Uterus (tissue), 2 donors: ENCODE results near the gene MTMR10.

Experiments
- CTCF ChIP-seq, 4 experiments: fragments of 200-600 bp in 2 of 4; fragments of 450-650 bp in 2 of 4; sonication (generic) in 2 of 4; IDR thresholded peaks; one replicate each; pipeline ENCODE4 v1.5.1; 2016 to 2019; ENCODE audit warnings: antibody characterized with exemption in 4 of 4, mild to moderate bottlenecking in 2 of 4, moderate library complexity in 1 of 4
- POLR2A ChIP-seq, 2 donors: fragments of 450-650 bp; IDR thresholded peaks; one replicate each; pipeline ENCODE4 v1.6.1; 2016; ENCODE audit warnings: antibody characterized with exemption in 2 of 2, mild to moderate bottlenecking in 1 of 2, moderate library complexity in 1 of 2

- no peak for TF ChIP-seq POLR2A (IDR thresholded peaks at IDR 0.05)
- TF ChIP-seq CTCF (IDR thresholded peaks at IDR 0.05) = no peak
Observed at GRCh38 chr15:31040611-31041010, 49.2 kb upstream of the MTMR10 start.
